Activated CD4-positive, CD25-positive, alpha-beta regulatory T cell treated with anti-CD3 and anti-CD28 coated beads, Interleukin-2, amount 50 U/mL, for 24 hours (primary cell): ENCODE results near the gene LRRC74B.
"Not testable (repeated sequence)": the region's sequence is repeated elsewhere in the genome, so short reads cannot be mapped to it uniquely, and the experiment has no call there.

Source experiments
- ATAC-seq, 2 donors: fragments of 150-1000 bp; cut with Tn5 transposase; one replicate each; pipeline ENCODE4 v1.10.0; 2021; ENCODE audit warnings: mild to moderate bottlenecking in 1 of 2, moderate library complexity in 1 of 2

Gene LRRC74B

GRCh38 chr22:21045585-21046294 lies at the start of gene LRRC74B:
Gene LRRC74B, plus strand, starts transcription at chr22:21045946. Its CDS starts 41 bp downstream, at chr22:21045987.
- ATAC-seq, result peak; percentile 95 to 96

GRCh38 chr22:20996031-20996410 lies 49.7 kb upstream of the LRRC74B start:
- no peak for ATAC-seq

DNA sequence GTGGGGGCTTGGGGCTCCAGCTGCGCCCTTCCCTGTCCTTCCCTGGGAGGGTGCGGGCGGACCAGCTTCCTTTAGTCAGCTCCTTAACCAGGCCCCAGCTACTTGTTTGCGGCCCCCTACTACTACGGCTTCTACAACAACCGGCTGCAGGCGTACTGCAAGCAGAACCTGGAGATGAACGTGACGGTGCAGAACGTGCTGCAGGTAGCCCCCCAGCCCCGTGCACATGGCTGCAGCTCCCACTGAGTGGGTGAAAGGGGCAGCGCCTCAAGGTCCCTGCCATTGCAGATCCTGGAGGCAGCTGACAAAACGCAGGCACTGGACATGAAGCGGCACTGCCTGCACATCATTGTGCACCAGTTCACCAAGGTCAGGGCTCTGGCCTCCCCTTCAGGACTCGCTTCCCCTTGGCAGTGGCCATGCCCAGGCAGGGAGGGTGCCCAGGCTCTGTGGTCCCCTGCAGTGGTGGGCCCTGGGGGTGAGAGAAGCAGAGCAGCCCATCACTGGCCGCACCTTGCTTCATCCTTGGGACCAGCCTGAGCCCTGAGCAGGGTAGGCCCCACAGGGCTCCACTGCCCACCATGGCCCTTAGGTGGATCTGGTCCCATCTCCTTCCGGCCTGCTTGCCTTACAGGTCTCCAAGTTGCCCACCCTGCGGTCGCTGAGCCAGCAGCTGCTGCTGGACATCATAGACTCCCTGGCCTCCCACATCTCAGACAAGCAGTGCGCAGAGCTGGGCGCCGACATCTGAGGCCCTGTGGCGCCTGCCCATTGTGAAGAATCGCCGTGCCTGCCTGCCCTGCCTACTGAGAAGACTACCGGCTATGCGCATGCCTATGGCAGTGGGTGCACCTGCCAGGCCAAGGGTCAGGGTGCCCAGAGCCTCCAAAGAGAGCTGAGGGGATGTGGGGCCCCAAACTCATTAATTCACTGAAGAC lies 48.9 kb upstream of the LRRC74B start:
- no peak for ATAC-seq

DNA sequence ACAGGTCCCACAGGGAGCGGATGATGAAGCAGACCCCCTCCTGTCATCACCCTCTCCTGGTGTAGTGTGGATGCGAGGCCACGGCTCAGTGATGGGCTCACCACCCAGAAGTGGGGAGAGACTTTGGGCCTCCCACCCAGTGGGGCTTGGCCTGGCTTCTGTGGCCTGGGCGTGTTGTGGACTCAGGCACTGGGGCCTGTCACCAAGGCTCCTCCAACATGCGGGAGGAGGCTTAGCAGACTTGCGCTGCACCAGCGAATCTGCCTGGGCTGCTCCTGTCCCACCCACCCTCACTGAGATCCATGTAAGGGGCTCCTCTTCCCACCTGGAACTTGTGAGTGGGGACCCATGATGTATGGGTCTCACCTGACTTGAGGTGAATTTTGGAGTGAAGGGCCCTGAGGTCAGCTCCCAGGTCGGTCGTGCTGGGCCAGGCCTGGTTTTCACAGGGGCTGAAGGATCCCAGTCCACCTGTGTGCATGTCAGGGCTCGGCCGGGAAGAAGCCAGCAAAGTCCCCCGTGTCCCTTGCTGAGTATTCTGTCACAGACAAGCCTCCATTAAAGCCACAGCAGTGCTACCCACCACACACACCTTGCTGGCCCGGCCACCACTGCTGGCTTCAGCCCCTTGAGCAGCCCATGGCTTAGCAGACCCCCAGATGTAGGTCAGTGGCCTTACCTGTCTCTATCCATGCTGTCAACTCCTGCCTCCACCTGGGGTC lies 48.0 kb upstream of the LRRC74B start:
- no peak for ATAC-seq

GRCh38 chr22:20998411-20999336 lies 47.1 kb upstream of the LRRC74B start:
- no peak for ATAC-seq

GRCh38 chr22:20999350-21000206 lies 46.2 kb upstream of the LRRC74B start:
- ATAC-seq, result no peak

- ATAC-seq, result no peak
Observed at GRCh38 chr22:21000207-21000986, 45.3 kb upstream of the LRRC74B start.

DNA sequence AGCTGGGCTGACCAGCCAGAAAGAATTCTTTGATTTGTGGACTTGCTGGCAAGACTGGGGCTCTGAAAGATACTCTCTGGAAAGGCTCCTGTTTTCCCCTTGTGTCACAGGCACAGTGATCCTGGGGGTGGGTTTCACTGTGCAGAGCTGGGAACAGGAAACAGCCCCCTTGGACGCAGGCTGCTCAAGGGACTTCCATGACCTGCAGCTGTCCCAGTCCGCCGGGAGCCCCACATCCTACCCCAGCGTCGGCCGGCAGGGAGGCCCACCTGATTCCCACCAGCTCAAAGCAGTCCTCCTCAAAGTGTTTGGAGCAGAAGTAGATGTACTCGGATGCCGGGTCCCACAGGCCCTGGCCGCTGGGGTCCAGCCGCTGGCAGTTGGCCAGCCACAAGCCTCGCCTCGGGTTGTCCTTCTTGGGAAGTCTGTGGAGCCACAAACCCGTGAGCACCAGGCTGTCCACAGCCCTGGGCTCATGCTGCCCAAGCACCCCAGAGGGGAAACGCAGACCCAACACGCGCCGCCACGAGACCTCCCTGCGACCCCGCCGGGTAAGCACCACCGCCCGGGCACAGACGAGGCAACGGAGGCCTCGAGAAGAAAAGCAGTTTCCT lies 44.7 kb upstream of the LRRC74B start:
- no peak for ATAC-seq

- peak; percentile 94 for ATAC-seq
Observed at GRCh38 chr22:21001601-21002325, 44.0 kb upstream of the LRRC74B start, which contains the start of gene THAP7. Gene THAP7, minus strand, starts transcription at chr22:21002118. Its CDS starts 207 bp downstream, at chr22:21001911.

GRCh38 chr22:21003782-21004181 lies 42.0 kb upstream of the LRRC74B start:
- ATAC-seq, result no peak

DNA sequence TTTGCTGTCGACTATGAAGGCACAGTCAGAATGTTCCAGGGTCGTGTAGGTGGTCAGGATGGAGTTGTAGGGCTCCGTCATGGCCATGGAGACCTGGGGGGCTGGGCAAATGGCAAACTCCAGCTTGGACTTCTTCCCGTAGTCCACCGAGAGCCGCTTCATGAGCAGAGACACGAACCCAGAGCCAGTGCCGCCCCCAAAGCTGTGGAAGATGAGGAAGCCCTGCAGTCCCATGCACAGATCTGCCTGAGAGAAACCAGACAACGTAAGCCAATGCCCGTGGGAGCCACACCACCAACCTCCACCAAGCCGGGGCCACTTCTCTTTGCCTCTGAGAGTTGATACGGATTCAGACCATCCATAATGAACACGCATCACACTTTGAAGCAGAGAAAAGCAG lies 36.5 kb upstream of the LRRC74B start:
- not testable (repeated sequence) for ATAC-seq

GRCh38 chr22:21009638-21010425 lies 35.9 kb upstream of the LRRC74B start:
- no peak for ATAC-seq

GRCh38 chr22:21010426-21011113 lies 35.2 kb upstream of the LRRC74B start:
- ATAC-seq, result no peak

- no peak for ATAC-seq
Observed at GRCh38 chr22:21012446-21013407, 33.0 kb upstream of the LRRC74B start.

- no peak for ATAC-seq
Observed at GRCh38 chr22:21013657-21014201, 32.0 kb upstream of the LRRC74B start.

DNA sequence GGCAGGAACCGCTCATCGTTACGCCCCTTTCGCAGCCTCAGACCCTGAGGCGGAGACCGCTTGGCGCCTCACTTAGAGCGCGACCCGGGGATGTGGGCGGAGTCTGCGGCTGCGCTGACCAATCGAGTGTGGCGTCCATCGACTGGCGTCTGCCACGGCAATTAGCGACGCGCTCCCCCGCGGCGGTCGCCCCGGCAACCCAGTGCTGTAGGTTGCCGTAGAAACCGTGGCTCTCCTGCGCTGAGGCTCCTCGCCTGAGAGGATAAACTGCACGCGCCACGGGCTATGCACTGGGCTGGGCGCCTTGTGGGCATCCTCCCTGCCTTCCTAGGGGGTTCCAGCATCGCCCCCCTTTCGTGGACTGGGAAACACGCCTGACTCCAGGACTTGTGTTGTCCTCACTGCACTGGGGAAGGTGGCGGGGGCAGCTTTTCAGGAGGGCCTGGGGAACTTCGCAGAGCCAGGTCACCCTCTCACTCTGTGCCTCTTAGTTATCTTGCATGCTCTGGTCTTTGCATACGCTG lies 31.5 kb upstream of the LRRC74B start:
- peak; percentile 96 to 97 for ATAC-seq
